Left ventricle myocardium inferior (tissue), 1 donor: Measurements from ENCODE around the gene CA10. TPM values are rescaled to one million over a fixed set of nuclear protein-coding genes. Genes with fewer than 3 reads are reported as not detected.

Source experiments
- DNase-seq: peaks from one replicate; pipeline ENCODE4 v3.0.0-alpha.2; 2020
- H3K27ac ChIP-seq: fragments of 200-600 bp; replicated peaks from 2 replicates; pipeline ENCODE4 v1.8.0; 2021
- H3K27me3 ChIP-seq: fragments of 200-600 bp; 2 replicates; pipeline ENCODE4 v1.8.0; 2021; ENCODE audit warnings: low read depth
- H3K36me3 ChIP-seq: fragments of 200-600 bp; 2 replicates; pipeline ENCODE4 v1.8.0; 2021
- H3K4me1 ChIP-seq: fragments of 200-600 bp; 2 replicates; pipeline ENCODE4 v1.8.0; 2021
- H3K4me3 ChIP-seq: fragments of 200-600 bp; 2 replicates; pipeline ENCODE4 v1.8.0; 2021; ENCODE audit warnings: mild to moderate bottlenecking, moderate library complexity
- H3K9me3 ChIP-seq: fragments of 200-600 bp; replicated peaks from 2 replicates; pipeline ENCODE4 v1.8.0; 2021
- intact Hi-C: fragments of 100-400 bp; cut with micrococcal nuclease; formaldehyde crosslinking; loops from one replicate; pipeline ENCODE4 v1.11.0; 2022
- total RNA-seq: library from RNA; stranded (reverse); fragmentation: NEBNext Ultra II Directional; extraction: Animal tissue kit (Norgen Biotek cat#: 25700); gene quantifications from one replicate; pipeline ENCODE4 v1.2.1, GENCODE V29; 2021
- TF ChIP-seq, protein P1 (sequence below): fragments of 200-600 bp; IDR thresholded peaks from 2 replicates; pipeline ENCODE4 v1.8.0; 2021; ENCODE audit warnings: antibody characterized with exemption, mild to moderate bottlenecking, borderline replicate concordance
- donor health status: DM: no; HTN: yes; CAD: no; lungs with severe emphysema.

The CA10 gene
- total RNA-seq, 1 donor from 2014 or later: not detected

DNA sequence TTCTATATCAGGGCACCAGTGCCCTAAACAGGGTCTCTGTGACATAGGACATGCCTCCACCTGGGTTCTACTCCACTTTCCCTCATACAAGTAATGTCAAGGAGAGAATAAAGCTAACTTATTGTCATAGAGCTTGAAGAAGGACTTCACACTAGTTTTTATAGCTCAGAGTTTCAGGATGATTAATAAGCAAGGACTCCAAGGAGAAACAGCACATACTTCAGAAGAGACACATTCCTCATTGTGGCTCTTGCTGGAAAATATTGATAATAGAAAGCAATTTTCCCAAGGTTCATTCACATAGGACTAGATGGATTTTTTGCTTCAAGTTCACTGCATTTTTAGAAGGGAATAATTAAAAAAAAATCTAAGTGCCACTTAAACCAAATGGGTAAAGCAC is 133.3 kb downstream of the CA10 start:
- Histone ChIP-seq H3K4me3 (no peak overlapping the region), H3K36me3 (no peaks in the 10 kb centered on the region), H3K4me1 (no peaks in the 10 kb centered on the region), H3K27me3 (no peaks in the 10 kb centered on the region), H3K9me3 (no peaks in the 10 kb centered on the region), H3K27ac (no peak overlapping the region)
- TF ChIP-seq, protein P1, sequence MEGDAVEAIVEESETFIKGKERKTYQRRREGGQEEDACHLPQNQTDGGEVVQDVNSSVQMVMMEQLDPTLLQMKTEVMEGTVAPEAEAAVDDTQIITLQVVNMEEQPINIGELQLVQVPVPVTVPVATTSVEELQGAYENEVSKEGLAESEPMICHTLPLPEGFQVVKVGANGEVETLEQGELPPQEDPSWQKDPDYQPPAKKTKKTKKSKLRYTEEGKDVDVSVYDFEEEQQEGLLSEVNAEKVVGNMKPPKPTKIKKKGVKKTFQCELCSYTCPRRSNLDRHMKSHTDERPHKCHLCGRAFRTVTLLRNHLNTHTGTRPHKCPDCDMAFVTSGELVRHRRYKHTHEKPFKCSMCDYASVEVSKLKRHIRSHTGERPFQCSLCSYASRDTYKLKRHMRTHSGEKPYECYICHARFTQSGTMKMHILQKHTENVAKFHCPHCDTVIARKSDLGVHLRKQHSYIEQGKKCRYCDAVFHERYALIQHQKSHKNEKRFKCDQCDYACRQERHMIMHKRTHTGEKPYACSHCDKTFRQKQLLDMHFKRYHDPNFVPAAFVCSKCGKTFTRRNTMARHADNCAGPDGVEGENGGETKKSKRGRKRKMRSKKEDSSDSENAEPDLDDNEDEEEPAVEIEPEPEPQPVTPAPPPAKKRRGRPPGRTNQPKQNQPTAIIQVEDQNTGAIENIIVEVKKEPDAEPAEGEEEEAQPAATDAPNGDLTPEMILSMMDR: no peak
- DNase-seq: no peak
- intact Hi-C loops: no loop called here

DNA sequence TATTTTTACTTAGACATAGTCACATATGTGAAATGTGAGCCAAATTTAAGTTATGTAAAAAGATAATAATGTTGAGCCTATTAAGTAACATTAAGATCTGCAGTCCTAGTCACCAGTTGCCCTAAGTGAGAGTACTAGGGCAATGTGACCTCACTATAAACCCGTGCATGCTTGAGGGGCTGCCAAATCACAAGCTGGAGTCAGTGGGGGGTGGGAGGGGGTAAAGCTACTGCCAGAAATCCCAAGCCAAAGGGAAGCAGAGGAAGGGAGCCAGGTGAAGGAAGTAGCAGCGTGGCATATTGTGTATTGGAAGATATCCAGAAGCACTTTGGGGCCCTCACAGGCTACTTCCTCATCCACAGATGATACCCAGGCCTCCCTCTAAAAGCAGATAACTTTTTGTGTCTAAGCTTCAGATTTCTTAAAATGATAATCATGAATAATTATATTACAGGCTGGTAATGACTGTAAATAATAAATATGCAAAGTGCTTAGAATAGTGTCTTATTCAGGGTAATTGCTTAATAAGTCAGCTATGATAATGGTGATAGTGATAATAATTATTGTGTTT is 134.1 kb downstream of the CA10 start:
- Histone ChIP-seq H3K4me1 (no peaks in the 10 kb centered on the region), H3K27me3 (no peaks in the 10 kb centered on the region), H3K36me3 (no peaks in the 10 kb centered on the region), H3K4me3 (no peak overlapping the region), H3K27ac (no peak overlapping the region), H3K9me3 (no peaks in the 10 kb centered on the region)
- intact Hi-C loops: no loop called here
- DNase-seq: no peak
- TF ChIP-seq, protein P1: no peak

DNA sequence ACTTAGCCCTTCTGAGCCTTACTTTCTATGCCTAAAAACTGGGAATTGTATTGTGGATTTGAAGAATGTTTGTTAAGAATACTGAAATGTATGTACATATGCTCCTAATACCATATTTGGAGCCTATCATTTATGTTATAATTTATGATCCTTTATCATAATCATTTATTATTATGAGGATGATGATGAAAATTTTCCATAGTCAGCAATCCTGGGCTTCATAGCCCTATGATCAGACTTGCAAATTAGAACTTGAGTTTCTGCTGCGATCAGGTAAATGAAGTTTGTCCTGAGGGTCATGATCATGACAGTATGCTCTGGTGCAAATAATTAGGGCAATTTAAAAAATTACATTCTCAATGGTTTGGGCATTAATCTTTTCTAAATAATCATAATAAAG is 147.4 kb downstream of the CA10 start:
- intact Hi-C loops: no loop called here
- TF ChIP-seq, protein P1: no peak
- Histone ChIP-seq H3K4me1 (no peaks in the 10 kb centered on the region), H3K4me3 (no peak overlapping the region), H3K36me3 (no peaks in the 10 kb centered on the region), H3K27me3 (no peaks in the 10 kb centered on the region), H3K9me3 (peaks cover 6% of the 10 kb centered on the region), H3K27ac (no peak overlapping the region)
- DNase-seq: no peak

DNA sequence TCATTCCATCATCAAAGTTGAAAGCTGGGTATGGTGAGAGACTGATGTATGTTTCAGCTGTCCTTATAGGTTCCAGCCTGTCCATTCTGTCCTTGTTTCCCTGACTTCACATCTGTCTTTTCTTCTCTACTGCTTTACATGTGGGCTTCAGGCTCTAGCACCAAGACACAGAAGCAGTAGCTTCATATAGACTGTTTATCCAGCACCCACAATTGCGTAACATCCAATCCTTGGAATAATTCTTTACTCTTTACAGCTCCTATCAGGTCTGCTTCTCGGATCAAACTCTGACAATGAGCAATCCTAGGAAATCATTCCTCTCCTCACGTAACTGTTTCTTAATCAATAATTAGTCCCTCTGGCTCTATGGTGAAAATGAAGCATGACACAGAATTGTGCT is 158.9 kb downstream of the CA10 start:
- H3K27ac ChIP-seq: no peak overlapping the region
- TF ChIP-seq, protein P1: no peak
- no peak overlapping the region for H3K4me3 ChIP-seq
- H3K9me3 ChIP-seq: no peaks in the 10 kb centered on the region
- intact Hi-C loops: no loop called here
- no peaks in the 10 kb centered on the region for H3K4me1 ChIP-seq
- no peaks in the 10 kb centered on the region for H3K36me3 ChIP-seq
- no peak for DNase-seq
- no peaks in the 10 kb centered on the region for H3K27me3 ChIP-seq

DNA sequence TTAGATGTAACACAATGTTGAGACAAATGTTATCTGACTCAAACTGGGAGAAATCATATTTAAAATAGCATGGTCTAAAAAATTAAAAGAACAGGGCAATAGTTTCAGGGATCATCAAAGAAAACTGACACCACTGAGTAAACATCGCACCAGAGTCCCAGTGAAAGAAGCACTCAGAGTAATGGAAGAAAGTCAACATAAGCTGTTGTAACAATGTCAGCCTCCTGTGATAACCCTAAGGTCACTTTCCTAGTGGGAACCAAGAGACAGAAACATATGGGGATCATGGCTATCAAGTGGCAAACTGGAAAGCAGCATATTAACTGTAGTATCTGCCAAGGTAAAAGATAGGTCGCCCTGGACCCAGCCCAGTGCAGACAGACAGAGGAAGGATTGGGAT is 160.8 kb downstream of the CA10 start:
- H3K27ac ChIP-seq: no peak overlapping the region
- H3K4me1 ChIP-seq: no peaks in the 10 kb centered on the region
- intact Hi-C loops: no loop called here
- H3K27me3 ChIP-seq: no peaks in the 10 kb centered on the region
- TF ChIP-seq, protein P1: no peak
- no peak for DNase-seq
- no peaks in the 10 kb centered on the region for H3K36me3 ChIP-seq
- no peak overlapping the region for H3K4me3 ChIP-seq
- H3K9me3 ChIP-seq: no peaks in the 10 kb centered on the region
